ENCODE measurements around the gene ZFHX3. TPM values are rescaled to one million over a fixed set of nuclear protein-coding genes. Genes with fewer than 3 reads are reported as not detected.

Gene ZFHX3
- total and polyA plus RNA-seq, 2 of the 8 experiments (the other 6 are each of a cell fraction or from before 2014, with no cell fraction given): 0.08 to 0.99 TPM

- Histone ChIP-seq H4K8ac (ENCODE audit: extremely low read depth, insufficient read depth, low read length) (no peak overlapping the region; the same call in 1 of the 2 replicates), H2BK20ac (ENCODE audit: low read length) (peak overlapping the region; percentile 93; the same call in 1 of the 2 replicates), H2BK12ac (ENCODE audit: low read depth, low read length) (peak overlapping the region; percentile 55; the same call in 1 of the 2 replicates), H2AK5ac (ENCODE audit: low read depth, low read length) (no peak overlapping the region), H3K23ac (ENCODE audit: insufficient read length) (no peak overlapping the region), H3K14ac (ENCODE audit: insufficient read length) (no peak overlapping the region), H3K4ac (replicated peaks; ENCODE audit: insufficient read length, low read depth, low read length) (no peak overlapping the region), H3K56ac (replicated peaks; ENCODE audit: insufficient read length, low read depth, low read length) (no peak overlapping the region), H3K36me3 (ENCODE audit: control insufficient read depth in 2 of 4, insufficient read depth in 4 of 4, low read length in 3 of 4) (no peaks in the 10 kb centered on the region), H3K4me3 (ENCODE audit: extremely low read depth in 1 of 4, insufficient read depth in 2 of 4, low read depth in 3 of 4, low read length in 4 of 4) (peak overlapping the region in 1 of 4 experiments; percentile 9; a peak in 1 of 8 replicates), H3K9me3 (ENCODE audit: insufficient read depth in 2 of 2, low read depth in 1 of 2, low read length in 1 of 2) (no peaks in the 10 kb centered on the region), H4K20me1 (replicated peaks in 1 of 2; ENCODE audit: control insufficient read depth in 1 of 2, insufficient read depth in 2 of 2, low read length in 2 of 2) (peaks cover 12 to 26% of the 10 kb centered on the region in 2 experiments), H3K23me2 (ENCODE audit: low read depth, low read length) (peaks cover 4% of the 10 kb centered on the region; the same call in 1 of the 2 replicates), H3K4me1 (replicated peaks in 1 of 4; ENCODE audit: control insufficient read depth in 3 of 4, insufficient read depth in 4 of 4, low read length in 3 of 4) (peaks cover 17 to 49% (median 26%) of the 10 kb centered on the region in 4 experiments), H4K5ac (ENCODE audit: insufficient read length, low read depth, low read length) (no peak overlapping the region), H3K9ac (replicated peaks in 1 of 4; ENCODE audit: extremely low read depth in 1 of 4, low read depth in 3 of 4, low read length in 3 of 4) (no peak overlapping the region), H3K27me3 (replicated peaks in 1 of 4; ENCODE audit: control insufficient read depth in 3 of 4, extremely low read depth in 1 of 4, insufficient read depth in 3 of 4, low read length in 3 of 4) (peaks cover 74 to 100% (median 91%) of the 10 kb centered on the region in 4 experiments), H2BK120ac (replicated peaks; ENCODE audit: low read depth, low read length) (peak overlapping the region; percentile 29), H3K79me2 (ENCODE audit: control insufficient read depth in 1 of 2, insufficient read depth in 2 of 2, low read length in 2 of 2) (no peaks in the 10 kb centered on the region), H3K18ac (ENCODE audit: extremely low read depth, low read length) (peak overlapping the region; percentile 71), H2BK5ac (ENCODE audit: low read depth, low read length) (peak overlapping the region; percentile 5; the same call in 1 of the 2 replicates), H2BK15ac (ENCODE audit: low read length) (peak overlapping the region; percentile 88; the same call in 1 of the 2 replicates), H3K4me2 (ENCODE audit: insufficient read depth in 1 of 2, low read depth in 2 of 2, low read length in 2 of 2) (peak overlapping the region; percentile 49 to 64), H4K91ac (replicated peaks; ENCODE audit: insufficient read length, low read length) (no peak overlapping the region), H3K27ac (ENCODE audit: low read depth, low read length) (no peak overlapping the region), H2AFZ (ENCODE audit: low read length) (no peak overlapping the region), H3K79me1 (ENCODE audit: low read depth, low read length) (0 out of 2 replicates have a peak, but pooled peaks cover 2% of the 10 kb centered on the region)
- 5% methylated on average over 24 of the region's 24 CpGs; no CpG with 5 or more reads in 1 of the 2 experiments for WGBS, 2 experiments (ENCODE audit: extremely low coverage in 1 of 2, insufficient coverage in 1 of 2, insufficient read length in 1 of 2, insufficient replicate concordance in 2 of 2, low coverage in 1 of 2, low lambda C conversion rate in 2 of 2, missing lambda C conversion rate in 1 of 2)
- no peak for DNase-seq (ENCODE audit: low read depth in 1 of 2, low spot score in 2 of 2)
- ChIA-PET CTCF (ENCODE audit: partially characterized antibody) (interaction anchor here (1.1 kb wide), 1 partner anchor 33 kb away, joined by 3 read pairs; no protein-coding TSS in a partner anchor), POLR2A (ENCODE audit: partially characterized antibody) (interaction anchor here (3.6 kb wide), 1 partner anchor 12 kb away, joined by 14 read pairs; no protein-coding TSS in a partner anchor)
- FAIRE-seq: no peak
- TF ChIP-seq CBX8 (IDR thresholded peaks at IDR 0.05; ENCODE audit: borderline replicate concordance, low read depth, low read length) (peak; percentile 85; the same call in 1 of the 2 replicates), CTBP2 (IDR thresholded peaks at IDR 0.05; ENCODE audit: borderline replicate concordance, insufficient read depth, insufficient read length, low read length) (peak; percentile 16), NRF1 (IDR thresholded peaks at IDR 0.05; ENCODE audit: low read depth, low read length) (no peak), EZH2 (IDR thresholded peaks at IDR 0.05; ENCODE audit: low read depth, low read length, severe bottlenecking) (peak; percentile 41), RNF2 (IDR thresholded peaks at IDR 0.05; ENCODE audit: borderline replicate concordance, low read depth, low read length, missing control alignments, poor library complexity, severe bottlenecking) (peak; percentile 37)
Observed at GRCh38 chr16:73064994-73065545, 17.1 kb upstream of the ZFHX3 start.
